GM18508 (cell line): ENCODE data around the gene TRERF1.

ENCODE experiments used
- ATAC-seq: cut with Tn5 transposase; IDR thresholded peaks from one replicate; pipeline ENCODE4 v1.9.1; 2021; ENCODE audit warnings: moderate number of reproducible peaks; ENCODE audit not compliant: insufficient read depth, unreplicated experiment

Gene TRERF1

GRCh38 chr6:42176981-42177380 is 274.7 kb downstream of the TRERF1 start:
- ATAC-seq, result no peak

DNA sequence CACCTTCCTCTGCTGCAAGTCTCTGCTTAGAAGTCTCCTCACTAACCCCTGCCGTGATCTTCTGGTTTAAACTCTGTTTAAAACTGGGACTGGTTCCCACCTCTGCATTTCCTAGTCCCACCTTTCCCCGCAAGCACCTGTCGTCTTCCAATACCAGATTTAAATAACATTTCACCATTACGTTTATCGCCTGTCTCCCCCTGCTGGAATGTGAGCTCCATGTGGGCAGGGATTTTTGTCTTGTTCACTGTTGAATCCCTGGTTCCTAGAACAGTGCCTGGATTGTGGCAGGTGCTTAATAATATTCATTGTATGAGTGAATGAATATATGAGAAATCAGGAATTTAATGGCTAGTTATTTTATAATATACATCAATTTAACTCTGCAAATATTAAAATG is 275.9 kb downstream of the TRERF1 start:
- ATAC-seq, result no peak
